Common myeloid progenitor, CD34-positive (primary cell): ENCODE data around the gene CDK19.

Experiments used
- CTCF ChIA-PET: fragments of 350-600 bp; sonication (Branson Sonifier 250); formaldehyde crosslinking; loops from one replicate; lab custom pipeline; 2021; ENCODE audit warnings: antibody characterized with exemption; lab: Charles Lee
- POLR2A ChIA-PET: fragments of 350-600 bp; sonication (Branson Sonifier 250); formaldehyde crosslinking; loops from one replicate; lab custom pipeline; 2021; ENCODE audit warnings: antibody characterized with exemption; lab: Charles Lee
- DNase-seq, 3 donors: peaks; one replicate each; pipeline versions ENCODE4 v3.0.0 to v3.0.0-alpha.2; 2013
- H3K27ac ChIP-seq, 2 experiments: 1 replicate in 1 of 2; 2 replicates in 1 of 2; pipeline ENCODE4 v1.7.0; 2013; ENCODE audit warnings: inconsistent platforms in 2 of 2, low read length in 2 of 2, mild to moderate bottlenecking in 2 of 2, low read depth in 1 of 2, moderate library complexity in 1 of 2; ENCODE audit not compliant: severe bottlenecking in 2 of 2, insufficient read depth in 1 of 2, poor library complexity in 1 of 2
- H3K27me3 ChIP-seq, 5 experiments: replicated peaks in 2 of 5; 1 replicate in 3 of 5; 2 replicates in 2 of 5; pipeline versions ENCODE4 v1.6.1 to v1.7.0; 2013; ENCODE audit warnings: low read length in 4 of 5, mild to moderate bottlenecking in 2 of 5, moderate library complexity in 2 of 5, inconsistent platforms in 1 of 5; ENCODE audit not compliant: insufficient read depth in 5 of 5, control insufficient read depth in 4 of 5
- H3K36me3 ChIP-seq, 4 experiments: 1 replicate in 2 of 4; 2 replicates in 2 of 4; pipeline versions ENCODE4 v1.6.1 to v1.7.0; 2013; ENCODE audit warnings: low read length in 3 of 4, control low read depth in 1 of 4, mild to moderate bottlenecking in 1 of 4; ENCODE audit not compliant: control insufficient read depth in 4 of 4, insufficient read depth in 4 of 4
- H3K4me1 ChIP-seq, 4 experiments: 1 replicate in 3 of 4; 2 replicates in 1 of 4; pipeline versions ENCODE4 v1.6.1 to v1.7.1; 2013; ENCODE audit warnings: low read length in 3 of 4, mild to moderate bottlenecking in 3 of 4, control low read depth in 1 of 4, inconsistent platforms in 1 of 4, moderate library complexity in 1 of 4; ENCODE audit not compliant: control insufficient read depth in 4 of 4, insufficient read depth in 4 of 4; ENCODE audit errors: control extremely low read depth in 1 of 4
- H3K4me3 ChIP-seq, 7 experiments: 1 replicate in 4 of 7; 2 replicates in 3 of 7; pipeline versions ENCODE4 v1.5.1 to v1.7.0; 2013; ENCODE audit warnings: mild to moderate bottlenecking in 7 of 7, low read length in 6 of 7, moderate library complexity in 6 of 7, inconsistent platforms in 2 of 7, low read depth in 2 of 7, control low read depth in 1 of 7; ENCODE audit not compliant: insufficient read depth in 4 of 7, control insufficient read depth in 1 of 7; ENCODE audit errors: extremely low read depth in 1 of 7
- H3K9me3 ChIP-seq, 5 experiments: 1 replicate in 4 of 5; 2 replicates in 1 of 5; pipeline versions ENCODE4 v1.6.1 to v1.7.1; 2013; ENCODE audit warnings: low read length in 4 of 5, mild to moderate bottlenecking in 2 of 5, inconsistent platforms in 1 of 5, low read depth in 1 of 5, moderate library complexity in 1 of 5; ENCODE audit not compliant: control insufficient read depth in 4 of 5, insufficient read depth in 2 of 5; ENCODE audit errors: control extremely low read depth in 1 of 5
- WGBS: methylation state at CpG from one replicate; pipeline ENCODE4 v1.1.5; 2013; ENCODE audit not compliant: insufficient coverage; 5-methylcytosine and 5-hydroxymethylcytosine counted together

CDK19 gene

GRCh38 chr6:110629153-110629552 is 186.1 kb downstream of the CDK19 start:
- Histone ChIP-seq H3K4me3 (no peak overlapping the region), H3K27ac (no peak overlapping the region), H3K27me3 (no peaks in the 10 kb centered on the region), H3K4me1 (no peaks in the 10 kb centered on the region), H3K36me3 (peaks cover 9 to 15% (median 12%) of the 10 kb centered on the region in 4 experiments), H3K9me3 (no peaks in the 10 kb centered on the region)
- DNase-seq = no peak
- ChIA-PET CTCF (interaction anchor here (1.1 kb wide), 1 partner anchor 364 kb away, joined by 5 read pairs; no protein-coding TSS in a partner anchor), POLR2A (no interaction called here)
- WGBS = 100% methylated on average over 1 of the region's 2 CpGs

- H3K4me1 ChIP-seq = no peaks in the 10 kb centered on the region
- no peak overlapping the region for H3K27ac ChIP-seq
- ChIA-PET CTCF (no interaction called here), POLR2A (no interaction called here)
- H3K9me3 ChIP-seq = no peaks in the 10 kb centered on the region
- no peaks in the 10 kb centered on the region for H3K27me3 ChIP-seq
- H3K36me3 ChIP-seq = peaks cover 9 to 15% (median 14%) of the 10 kb centered on the region in 4 experiments
- 100% methylated on average over 2 of the region's 5 CpGs for WGBS
- no peak overlapping the region for H3K4me3 ChIP-seq
- DNase-seq = no peak
These were observed 186.9 kb downstream of the CDK19 start for GRCh38 chr6:110628330-110628729.

- ChIA-PET POLR2A (no interaction called here), CTCF (no interaction called here)
- no CpG with 5 or more reads among the region's 1 CpG for WGBS
- no peak for DNase-seq
- no peak overlapping the region for H3K4me3 ChIP-seq
- no peaks in the 10 kb centered on the region for H3K27me3 ChIP-seq
- H3K27ac ChIP-seq = no peak overlapping the region
- H3K4me1 ChIP-seq = no peaks in the 10 kb centered on the region
- H3K9me3 ChIP-seq = no peaks in the 10 kb centered on the region
- H3K36me3 ChIP-seq = peaks cover 19 to 31% (median 24%) of the 10 kb centered on the region in 4 experiments
These were observed 188.8 kb downstream of the CDK19 start for GRCh38 chr6:110626442-110626841.

- ChIA-PET CTCF (no interaction called here), POLR2A (no interaction called here)
- H3K36me3 ChIP-seq = peaks cover 22 to 34% (median 28%) of the 10 kb centered on the region in 4 experiments
- no peak overlapping the region for H3K4me3 ChIP-seq
- no peak for DNase-seq
- H3K4me1 ChIP-seq = no peaks in the 10 kb centered on the region
- H3K27me3 ChIP-seq = no peaks in the 10 kb centered on the region
- no peaks in the 10 kb centered on the region for H3K9me3 ChIP-seq
- H3K27ac ChIP-seq = no peak overlapping the region
- 83% methylated on average over 2 of the region's 2 CpGs for WGBS
These were observed 189.4 kb downstream of the CDK19 start for GRCh38 chr6:110625883-110626282.

- Histone ChIP-seq H3K4me1 (peaks cover 0 to 11% (median 1%) of the 10 kb centered on the region in 4 experiments), H3K36me3 (peaks cover 20 to 36% (median 28%) of the 10 kb centered on the region in 4 experiments), H3K27ac (no peak overlapping the region), H3K27me3 (no peaks in the 10 kb centered on the region), H3K9me3 (no peaks in the 10 kb centered on the region), H3K4me3 (no peak overlapping the region)
- ChIA-PET CTCF (interaction anchor here (0.6 to 1.6 kb wide), 2 partner anchors 60 to 96 kb away, joined by 3 read pairs; no protein-coding TSS in a partner anchor), POLR2A (no interaction called here)
- DNase-seq = no peak
- WGBS = 100% methylated on average over 1 of the region's 2 CpGs
These were observed 192.2 kb downstream of the CDK19 start for GRCh38 chr6:110622912-110623578.

GRCh38 chr6:110621061-110621460 is 194.2 kb downstream of the CDK19 start:
- Histone ChIP-seq H3K4me3 (no peak overlapping the region), H3K36me3 (peaks cover 16 to 34% (median 25%) of the 10 kb centered on the region in 4 experiments), H3K27ac (no peak overlapping the region), H3K27me3 (no peaks in the 10 kb centered on the region), H3K9me3 (no peaks in the 10 kb centered on the region), H3K4me1 (peaks cover 0 to 16% (median 7%) of the 10 kb centered on the region in 4 experiments)
- ChIA-PET POLR2A (no interaction called here), CTCF (interaction anchor here (0.8 to 1.6 kb wide), 2 partner anchors 13 to 255 kb away, joined by 3 to 7 read pairs; no protein-coding TSS in a partner anchor)
- WGBS = 100% methylated on average over 3 of the region's 9 CpGs
- DNase-seq = no peak

GRCh38 chr6:110620065-110620464 is 195.2 kb downstream of the CDK19 start:
- no peak for DNase-seq
- POLR2A ChIA-PET = interaction anchor here (0.6 kb wide), 1 partner anchor 923 kb away, joined by 7 read pairs; no protein-coding TSS in a partner anchor
- 100% methylated on average over 1 of the region's 1 CpG for WGBS
- H3K9me3 ChIP-seq = no peaks in the 10 kb centered on the region
- H3K27me3 ChIP-seq = no peaks in the 10 kb centered on the region
- no peak overlapping the region for H3K4me3 ChIP-seq
- peaks cover 0 to 16% (median 7%) of the 10 kb centered on the region in 4 experiments for H3K4me1 ChIP-seq
- CTCF ChIA-PET = interaction anchor here (0.8 to 1.9 kb wide), 5 partner anchors 14 to 372 kb away, joined by 3 to 9 read pairs (median 3); partner anchors contain the start of gene CDK19
- peaks cover 16 to 34% (median 21%) of the 10 kb centered on the region in 4 experiments for H3K36me3 ChIP-seq
- H3K27ac ChIP-seq = no peak overlapping the region
